Stimulated activated CD8-positive, alpha-beta memory T cell treated with anti-CD3 and anti-CD28 coated beads, Interleukin-7, amount 100 ng/mL, for 48 hours (primary cell): ENCODE measurements around the gene SPDYE2.
A peak's percentile ranks its signal among the peaks of the same experiment; 100 is the strongest.
"Not testable (repeated sequence)": the region's sequence is repeated elsewhere in the genome, so short reads cannot be mapped to it uniquely, and the experiment has no call there.

Source experiments
- DNase-seq, 2 donors: peaks; one replicate each; pipeline ENCODE4 v3.0.0-alpha.2; 2020; ENCODE audit warnings: low read depth in 1 of 2; ENCODE audit errors: extremely low read depth in 1 of 2

Gene SPDYE2

DNA sequence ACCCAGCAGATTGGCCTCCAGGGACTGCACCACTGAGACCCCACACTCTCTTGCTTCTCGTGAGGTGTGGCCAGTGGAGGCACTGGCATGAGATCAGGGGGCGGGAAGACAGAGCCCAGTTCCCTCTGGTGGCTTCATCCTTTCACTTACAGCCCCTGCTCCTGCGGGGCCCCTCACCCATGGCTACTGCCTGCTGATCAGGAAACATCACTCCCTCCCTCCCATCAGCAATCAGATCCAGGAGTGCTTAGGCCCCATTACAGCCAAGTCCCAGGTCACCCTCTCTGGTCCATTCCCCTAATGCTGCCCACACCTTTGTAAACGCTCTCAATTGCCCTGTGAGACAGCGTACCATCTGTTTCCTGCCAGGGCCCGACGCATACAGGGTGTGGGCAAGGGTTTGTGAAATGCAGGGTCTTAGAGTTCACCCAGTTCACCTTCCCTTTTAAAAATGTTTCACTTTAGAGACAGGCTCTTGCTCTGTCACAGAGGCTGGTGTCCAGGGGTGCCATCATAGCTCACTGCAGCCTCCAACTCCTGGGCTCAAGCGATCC, 15.9 kb upstream of the SPDYE2 start:
- not testable (repeated sequence) for DNase-seq

GRCh38 chr7:102540604-102541003, 10.4 kb upstream of the SPDYE2 start:
- not testable (repeated sequence) for DNase-seq

GRCh38 chr7:102542083-102542482, 8.9 kb upstream of the SPDYE2 start:
- DNase-seq: not testable (repeated sequence)

- DNase-seq: not testable (repeated sequence)
These were observed 8.3 kb upstream of the SPDYE2 start for GRCh38 chr7:102542771-102543170.

DNA sequence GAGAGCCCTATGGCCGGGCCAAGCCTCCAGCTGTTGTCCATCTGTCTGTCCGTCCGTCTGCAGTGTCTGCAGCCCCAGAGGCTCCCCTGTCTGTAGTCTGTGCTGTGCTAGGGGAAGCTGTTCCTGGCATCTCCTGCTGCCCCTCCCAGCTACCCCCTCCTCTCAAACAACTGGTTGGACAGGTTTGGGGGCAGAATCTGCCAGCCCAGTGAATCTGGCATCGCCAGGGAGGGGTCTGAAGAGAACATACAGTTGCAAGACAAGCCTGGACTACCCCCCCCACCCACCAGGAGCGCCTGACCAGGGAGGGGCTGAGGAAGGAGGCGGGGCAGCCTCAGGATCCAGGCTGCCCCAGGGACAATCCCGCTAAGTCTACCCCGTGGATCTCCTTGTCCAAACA, 7.4 kb upstream of the SPDYE2 start, which contains the start of gene UPK3BL2:
Gene UPK3BL2 (minus strand): TSS at position 101 of the 400 bp plus-strand sequence. CDS start 60 bp downstream, at position 41.
- DNase-seq: not testable (repeated sequence)

DNA sequence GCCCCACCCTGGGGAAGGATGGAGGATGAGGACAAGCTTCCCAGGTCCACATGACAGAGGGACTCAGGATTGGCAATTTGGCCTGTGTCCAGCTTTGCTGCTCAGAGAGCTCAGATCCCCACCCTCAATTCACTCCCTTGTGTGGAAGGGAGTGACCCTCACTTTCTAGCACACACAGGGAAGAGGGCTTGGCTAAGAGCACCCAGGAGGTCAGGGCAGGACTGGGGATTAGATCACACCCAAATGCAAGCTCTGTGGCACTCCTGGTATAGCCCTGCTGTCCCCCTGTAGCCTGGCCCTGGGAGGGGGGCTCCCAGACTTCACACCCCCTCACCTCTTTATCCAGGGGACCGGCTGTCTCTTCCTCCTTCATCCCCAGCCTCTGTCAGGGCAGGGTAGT, 6.7 kb upstream of the SPDYE2 start:
- not testable (repeated sequence) for DNase-seq

DNA sequence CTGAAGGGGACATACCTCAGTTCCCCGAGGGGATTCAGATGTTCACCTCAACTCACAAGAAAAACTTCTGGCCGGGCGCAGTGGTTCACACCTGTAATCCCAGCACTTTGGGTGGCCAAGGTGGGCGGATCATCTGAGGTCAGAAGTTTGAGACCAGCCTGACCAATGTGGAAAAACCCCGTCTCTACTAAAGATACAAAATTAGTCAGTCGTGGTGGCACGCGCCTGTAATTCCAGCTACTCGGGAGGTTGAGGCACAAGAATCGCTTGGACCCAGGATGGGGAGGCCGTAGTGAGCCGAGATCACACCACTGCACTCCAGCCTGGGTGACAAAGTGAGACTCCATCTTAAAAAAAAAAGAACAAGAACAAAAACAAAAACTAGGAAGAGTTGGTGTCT, 5.7 kb upstream of the SPDYE2 start:
- DNase-seq: peak in 1 of 2 donors; percentile 1

DNA sequence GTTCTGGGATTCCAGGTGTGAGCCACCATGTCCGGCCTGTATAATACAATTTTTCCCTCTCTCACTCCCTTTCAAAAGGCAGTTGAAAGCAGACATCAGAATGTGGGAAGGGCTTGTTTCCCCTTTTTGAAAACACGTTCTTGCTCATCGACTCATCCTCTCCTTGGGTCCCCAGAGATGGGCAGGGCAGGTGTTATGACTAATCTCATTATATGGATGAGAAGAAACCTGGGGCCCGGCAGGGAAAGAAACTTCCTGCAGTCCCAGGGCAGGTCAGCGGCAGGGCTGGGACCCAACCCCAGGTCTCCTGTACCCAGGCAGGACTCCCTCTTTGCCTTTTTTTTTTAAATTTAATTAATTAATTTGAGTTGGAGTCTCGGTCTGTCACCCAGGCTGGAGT, 4.7 kb upstream of the SPDYE2 start:
- DNase-seq: not testable (repeated sequence)

- DNase-seq: not testable (repeated sequence)
These were observed 17.6 kb downstream of the SPDYE2 start for GRCh38 chr7:102568620-102569019.

GRCh38 chr7:102572261-102573239, 21.5 kb downstream of the SPDYE2 start, which contains the start of gene POLR2J3:
POLR2J3 (minus strand) TSS chr7:102572583; CDS start chr7:102572521, 62 bp downstream.
- DNase-seq: peak; percentile 93 to 99

- not testable (repeated sequence) for DNase-seq
These were observed 23.6 kb downstream of the SPDYE2 start for GRCh38 chr7:102574607-102575006.

DNA sequence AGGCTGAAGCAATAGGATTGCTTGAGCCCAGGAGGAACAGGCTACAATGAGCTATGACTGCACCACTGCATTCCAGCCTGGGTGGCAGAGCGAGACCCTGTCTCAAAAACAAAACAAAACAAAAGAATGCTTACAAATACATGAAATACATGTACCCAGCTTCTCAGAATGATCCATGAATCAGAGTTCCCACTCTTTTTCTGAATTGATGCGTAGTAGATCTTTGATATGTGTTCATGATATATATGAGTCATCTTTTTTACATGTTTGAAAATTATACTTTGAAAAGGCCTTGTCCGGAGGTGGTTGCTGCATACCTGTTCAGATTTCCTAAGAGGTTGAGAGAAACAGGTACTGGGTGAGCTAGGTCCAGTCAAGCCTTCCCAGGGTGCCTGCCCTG, 25.3 kb downstream of the SPDYE2 start:
- DNase-seq: not testable (repeated sequence)

DNA sequence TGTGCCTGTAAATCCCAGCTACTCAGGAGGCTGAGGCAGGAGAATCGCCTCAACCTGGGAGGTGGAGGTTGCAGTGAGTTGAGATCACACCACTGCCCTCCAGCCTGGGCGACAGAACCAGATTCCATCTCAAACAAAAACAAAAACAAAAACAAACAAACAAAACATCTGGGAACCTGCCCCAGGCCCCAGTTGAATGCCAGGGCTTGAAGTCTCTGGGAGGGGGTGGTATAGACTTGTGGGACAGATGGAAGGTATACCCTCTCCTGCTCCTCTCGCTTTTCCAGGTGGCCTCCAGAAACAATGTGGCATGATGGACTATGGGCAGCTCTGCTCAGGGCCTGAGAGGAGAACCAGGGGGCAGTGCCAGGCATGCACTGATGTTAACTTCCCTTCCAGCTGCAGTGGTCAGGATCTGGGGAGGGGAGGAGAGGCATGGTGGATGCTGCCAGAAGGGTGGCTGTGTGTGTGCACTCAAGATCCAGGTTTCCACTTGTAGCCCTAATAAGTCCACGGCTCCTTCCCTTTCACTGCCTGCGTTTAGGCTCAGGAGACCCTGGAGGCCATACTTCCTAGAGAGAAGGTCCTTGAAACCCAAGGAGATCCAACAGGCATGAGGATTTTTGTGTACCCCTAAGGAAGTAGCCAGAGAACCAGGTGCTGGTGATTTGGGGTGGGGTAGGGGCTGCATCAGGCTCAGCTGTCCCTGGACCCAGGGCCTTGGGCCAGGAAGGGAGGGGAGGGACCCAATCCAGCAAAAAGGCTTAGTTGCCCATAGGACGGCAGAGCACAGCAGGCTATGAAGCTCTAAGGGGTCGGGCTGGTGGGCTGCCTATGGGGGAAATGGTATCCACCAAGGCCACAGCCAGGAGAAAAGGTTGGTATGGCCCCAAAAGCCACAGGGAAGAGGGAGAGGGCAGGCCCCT, 26.6 kb downstream of the SPDYE2 start:
- DNase-seq: not testable (repeated sequence)

- not testable (repeated sequence) for DNase-seq
These were observed 27.5 kb downstream of the SPDYE2 start for GRCh38 chr7:102578486-102578885.

DNA sequence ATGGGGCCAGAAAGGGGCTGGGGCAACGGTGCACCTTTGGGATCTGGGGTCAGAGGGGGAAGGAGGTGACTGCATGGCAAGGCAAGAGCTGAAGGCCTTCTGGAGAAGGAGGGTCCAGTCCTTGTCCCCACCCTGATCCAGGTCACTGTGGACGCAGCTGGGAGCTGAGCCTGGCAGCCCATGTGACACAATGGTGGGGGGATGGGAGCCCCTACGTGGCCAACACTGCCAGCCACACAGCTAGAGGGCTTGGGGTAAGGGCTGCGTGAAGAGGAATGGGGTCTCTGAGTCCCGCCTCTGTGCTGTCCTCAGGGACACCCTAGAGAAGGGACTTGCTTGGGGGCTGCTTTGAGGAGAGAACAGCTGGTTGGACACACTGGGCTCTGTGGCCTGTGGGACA, 30.7 kb downstream of the SPDYE2 start:
- DNase-seq: not testable (repeated sequence)

DNA sequence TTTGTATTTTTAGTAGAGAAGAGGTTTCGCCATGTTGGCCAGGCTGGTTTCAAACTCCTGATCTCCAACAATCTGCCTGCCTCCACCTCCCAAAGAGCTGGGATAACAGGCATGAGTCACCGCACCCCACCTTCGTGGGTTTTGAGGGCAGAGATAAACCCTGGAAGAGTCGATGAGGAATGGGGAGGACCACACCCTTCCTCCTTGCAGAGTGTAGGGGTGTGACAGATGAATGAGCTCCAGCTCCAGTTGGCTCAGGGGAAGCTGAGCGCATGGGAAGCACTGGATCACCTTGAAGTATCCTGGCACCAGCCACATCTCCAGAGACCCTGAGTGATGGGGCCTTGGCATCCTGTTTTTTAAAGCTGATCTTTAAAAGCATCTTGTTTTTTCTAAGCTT, 32.5 kb downstream of the SPDYE2 start:
- not testable (repeated sequence) for DNase-seq

GRCh38 chr7:102589857-102590256, 38.8 kb downstream of the SPDYE2 start:
- not testable (repeated sequence) for DNase-seq

DNA sequence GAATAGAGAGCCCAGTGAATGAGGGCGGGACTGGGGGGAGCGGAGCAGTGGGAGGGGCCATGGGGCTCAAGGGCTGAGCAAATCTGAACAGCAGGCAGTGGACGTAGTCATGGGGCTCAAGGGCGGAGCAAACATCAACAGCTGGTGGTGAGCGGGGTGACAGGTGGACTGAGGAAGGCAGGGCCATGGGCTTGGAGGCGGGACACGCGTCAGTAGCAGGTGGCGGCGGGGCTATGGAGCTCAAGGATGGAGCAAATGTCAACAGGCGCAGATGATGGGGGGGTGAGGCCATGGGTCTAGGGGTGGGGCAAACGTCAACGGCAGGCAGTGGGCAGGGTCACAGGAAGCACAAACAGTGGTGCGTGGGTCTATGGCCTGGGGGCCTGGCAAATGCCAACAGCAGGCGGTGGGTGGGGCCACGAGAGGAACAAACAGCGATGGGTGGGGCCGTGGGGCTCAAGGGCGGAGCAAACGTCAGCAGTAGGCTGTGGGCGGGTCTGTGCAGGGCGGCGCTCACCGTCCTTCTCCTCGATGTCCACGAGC, 41.5 kb downstream of the SPDYE2 start:
- not testable (repeated sequence) for DNase-seq

GRCh38 chr7:102593637-102594334, 42.8 kb downstream of the SPDYE2 start:
- not testable (repeated sequence) for DNase-seq

DNA sequence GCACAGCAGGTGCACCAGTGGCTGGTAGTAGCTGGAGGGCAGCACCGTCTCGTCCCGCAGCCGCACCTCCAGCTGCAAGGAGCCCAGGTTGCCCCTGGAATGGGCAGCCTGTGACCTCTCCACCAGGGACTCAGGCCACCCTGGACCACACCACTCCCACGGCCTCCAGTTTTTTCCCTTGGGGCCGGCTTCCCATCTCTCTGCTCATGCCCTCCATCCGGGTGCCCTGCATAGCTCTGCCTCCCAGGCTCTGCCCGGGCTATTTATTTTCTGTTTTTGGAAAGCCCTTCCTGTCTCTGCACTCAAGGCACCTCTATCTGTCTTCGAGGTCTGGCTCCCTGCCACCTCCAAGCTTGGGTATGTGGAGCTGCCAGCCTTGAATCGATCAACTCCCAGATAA, 45.0 kb downstream of the SPDYE2 start:
- not testable (repeated sequence) for DNase-seq
